Testis (tissue), 3 donors: Measurements from ENCODE around the gene SLC12A4. TPM values are rescaled to one million over a fixed set of nuclear protein-coding genes. Genes with fewer than 3 reads are reported as not detected.

Experiments
- DNase-seq: peaks from one replicate; pipeline ENCODE4 v3.0.0-alpha.2; 2019
- H3K27ac ChIP-seq, 2 donors: fragments of 200-600 bp; sonication (generic); one replicate each; pipeline ENCODE4 v1.5.1; 2019
- H3K27me3 ChIP-seq: fragments of 200-600 bp; sonication (generic); one replicate; pipeline ENCODE4 v1.5.1; 2019
- H3K36me3 ChIP-seq: fragments of 200-600 bp; sonication (generic); one replicate; pipeline ENCODE4 v1.5.1; 2017; ENCODE audit warnings: low read depth; ENCODE audit errors: missing control alignments
- H3K4me1 ChIP-seq: fragments of 200-600 bp; sonication (generic); one replicate; pipeline ENCODE4 v1.5.1; 2019
- H3K4me3 ChIP-seq, 2 donors: fragments of 200-600 bp; sonication (generic); one replicate each; pipeline ENCODE4 v1.5.1; 2017 to 2019
- H3K9me3 ChIP-seq: fragments of 200-600 bp; sonication (generic); one replicate; pipeline ENCODE4 v1.5.1; 2017
- CTCF ChIP-seq, 3 experiments: fragments of 450-650 bp in 2 of 3; fragments of 200-600 bp in 1 of 3; sonication (generic) in 1 of 3; IDR thresholded peaks; one replicate each; pipeline ENCODE4 v1.5.1; 2016 to 2019; ENCODE audit warnings: antibody characterized with exemption in 3 of 3, mild to moderate bottlenecking in 2 of 3, moderate library complexity in 1 of 3
- POLR2A ChIP-seq: fragments of 450-650 bp; IDR thresholded peaks from one replicate; pipeline ENCODE4 v1.6.1; 2017; ENCODE audit warnings: antibody characterized with exemption, mild to moderate bottlenecking, moderate library complexity
- WGBS, 2 donors: methylation state at CpG; one replicate each; pipeline ENCODE4 v1.1.5; 2018; 5-methylcytosine and 5-hydroxymethylcytosine counted together
- intact Hi-C: fragments of 100-400 bp; cut with DNase I; formaldehyde crosslinking; loops from one replicate; pipeline ENCODE4 v1.15.1; 2023; ENCODE audit warnings: low total_unique reads
- polyA plus RNA-seq: library from polyadenylated mRNA; stranded (reverse); fragments of 350-450 nt; fragmentation: Illumina TruSeq; extraction: RNeasy Lipid Tissue Mini Kit (QIAGEN cat#74804); gene quantifications from one replicate; pipeline ENCODE4 v1.2.3, GENCODE V29; 2014; ENCODE audit warnings: low read depth, low replicate concordance; ENCODE audit not compliant: insufficient read depth
- small RNA-seq, 2 donors: library from RNA; depleted of rRNA; stranded (forward); fragments of <200 nt; gene quantifications; one replicate each; pipeline ENCODE3, GENCODE V24; 2016
- total RNA-seq, 2 donors: library from RNA; depleted of rRNA; stranded (reverse); fragments of >200 nt; gene quantifications; one replicate each; pipeline ENCODE4 v1.2.3, GENCODE V29; 2016

Gene SLC12A4
- total and polyA plus RNA-seq, 3 donors from 2014 or later, result 46.7 to 68.4 (median 64.3) TPM

- no peaks in the 10 kb centered on the region for H3K36me3 ChIP-seq
- H3K4me3 ChIP-seq, result no peak overlapping the region
- DNase-seq, result no peak
- intact Hi-C loops, result no loop called here
- WGBS, 2 donors, result 81 to 82% methylated on average over 4 of the region's 4 CpGs
- no peaks in the 10 kb centered on the region for H3K9me3 ChIP-seq
- H3K27ac ChIP-seq, result no peak overlapping the region
- TF ChIP-seq POLR2A (no peak), CTCF (IDR thresholded peaks at IDR 0.05) (no peak)
- H3K27me3 ChIP-seq, result no peaks in the 10 kb centered on the region
- no peaks in the 10 kb centered on the region for H3K4me1 ChIP-seq
These were observed 65.6 kb downstream of the SLC12A4 start for GRCh38 chr16:67902831-67903230.

- H3K4me3 ChIP-seq, result no peak overlapping the region
- no peak for DNase-seq
- no peaks in the 10 kb centered on the region for H3K27me3 ChIP-seq
- H3K4me1 ChIP-seq, result peaks cover 4% of the 10 kb centered on the region
- no peaks in the 10 kb centered on the region for H3K36me3 ChIP-seq
- 91 to 100% methylated on average over 5 of the region's 5 CpGs for WGBS, 2 donors
- H3K27ac ChIP-seq, result no peak overlapping the region
- H3K9me3 ChIP-seq, result no peaks in the 10 kb centered on the region
- intact Hi-C loops, result no loop called here
- TF ChIP-seq CTCF (IDR thresholded peaks at IDR 0.05) (no peak), POLR2A (no peak)
These were observed 66.7 kb downstream of the SLC12A4 start for GRCh38 chr16:67901734-67902133.

GRCh38 chr16:67897231-67897630 is 71.2 kb downstream of the SLC12A4 start:
- Histone ChIP-seq H3K4me1 (peaks cover 15% of the 10 kb centered on the region), H3K27ac (peak overlapping the region in 1 of 2 donors; percentile 27), H3K27me3 (no peaks in the 10 kb centered on the region), H3K4me3 (no peak overlapping the region), H3K9me3 (no peaks in the 10 kb centered on the region), H3K36me3 (no peaks in the 10 kb centered on the region)
- intact Hi-C loops, result no loop called here
- peak; percentile 33 for DNase-seq
- TF ChIP-seq POLR2A, result no peak
- WGBS, 2 donors, result 71 to 75% methylated on average over 3 of the region's 3 CpGs

GRCh38 chr16:67893743-67894399 is 74.6 kb downstream of the SLC12A4 start:
- no peaks in the 10 kb centered on the region for H3K36me3 ChIP-seq
- H3K27me3 ChIP-seq, result no peaks in the 10 kb centered on the region
- H3K4me1 ChIP-seq, result peaks cover 18% of the 10 kb centered on the region
- peak overlapping the region; percentile 90 to 96 for H3K4me3 ChIP-seq
- no peak for TF ChIP-seq POLR2A
- TF ChIP-seq CTCF (IDR thresholded peaks at IDR 0.05), result no peak
- H3K27ac ChIP-seq, result peak overlapping the region; percentile 93 to 94
- no peak for DNase-seq
- intact Hi-C loops, result no loop called here
- 4 to 11% methylated on average over 12 to 14 of the region's 14 CpGs for WGBS, 2 donors
- H3K9me3 ChIP-seq, result no peaks in the 10 kb centered on the region

Small RNA genes within 50 kb of the gene (small RNA-seq; reads per million reads assigned to genes)
- 0 reads per million in 2 donors for gene RNU6-359P

Other genes starting within 250 kb of the SLC12A4 start
- 10 to 100 TPM; 18.0 to 20.4 TPM for gene GFOD2, start 249.3 kb downstream of the SLC12A4 start, total RNA-seq
- 23.0 TPM for gene GFOD2, start 249.3 kb downstream of the SLC12A4 start, polyA plus RNA-seq
- 10 to 100 TPM; 23.0 to 25.2 TPM for gene RANBP10, start 162.1 kb downstream of the SLC12A4 start, total RNA-seq
- gene RANBP10, start 162.1 kb downstream of the SLC12A4 start, polyA plus RNA-seq, result 23.5 TPM
- 10 to 100 TPM; 31.3 to 40.4 TPM for gene TSNAXIP1, start 161.7 kb downstream of the SLC12A4 start, total RNA-seq
- gene TSNAXIP1, start 161.7 kb downstream of the SLC12A4 start, polyA plus RNA-seq, result 93.7 TPM
- 10 to 100 TPM; 56.8 to 59.7 TPM for gene THAP11, start 126.3 kb downstream of the SLC12A4 start, total RNA-seq
- gene THAP11, start 126.3 kb downstream of the SLC12A4 start, polyA plus RNA-seq, result 24.0 TPM
- gene NUTF2, start 121.7 kb downstream of the SLC12A4 start, total RNA-seq, result 100 to 1,000 TPM; 239 to 297 TPM
- 121 TPM for gene NUTF2, start 121.7 kb downstream of the SLC12A4 start, polyA plus RNA-seq
- gene CENPT, start 120.9 kb downstream of the SLC12A4 start, total RNA-seq, result 100 to 1,000 TPM; 115 to 154 TPM
- gene CENPT, start 120.9 kb downstream of the SLC12A4 start, polyA plus RNA-seq, result 108 TPM
- gene EDC4, start 95.6 kb downstream of the SLC12A4 start, total RNA-seq, result 100 to 1,000 TPM; 106 to 107 TPM
- gene EDC4, start 95.6 kb downstream of the SLC12A4 start, polyA plus RNA-seq, result 96.7 TPM
- gene NRN1L, start 83.8 kb downstream of the SLC12A4 start, total RNA-seq, result 1 to 10 TPM; 4.2 to 8.1 TPM
- gene NRN1L, start 83.8 kb downstream of the SLC12A4 start, polyA plus RNA-seq, result 2.9 TPM
- 10 to 100 TPM; 47.7 to 50.5 TPM for gene PSKH1, start 75.4 kb downstream of the SLC12A4 start, total RNA-seq
- 66.8 TPM for gene PSKH1, start 75.4 kb downstream of the SLC12A4 start, polyA plus RNA-seq
- 1 to 10 TPM in 1 of 2 donors, under 1 TPM in 1; 0.62 to 1.7 TPM for gene CTRL, start 36.8 kb downstream of the SLC12A4 start, total RNA-seq
- gene CTRL, start 36.8 kb downstream of the SLC12A4 start, polyA plus RNA-seq, result 0.36 TPM
- 10 to 100 TPM; 13.2 to 14.2 TPM for gene PSMB10, start 31.8 kb downstream of the SLC12A4 start, total RNA-seq
- gene PSMB10, start 31.8 kb downstream of the SLC12A4 start, polyA plus RNA-seq, result 49.1 TPM
- 10 to 100 TPM; 20.6 to 25.3 TPM for gene LCAT, start 24.5 kb downstream of the SLC12A4 start, total RNA-seq
- gene LCAT, start 24.5 kb downstream of the SLC12A4 start, polyA plus RNA-seq, result 12.9 TPM
- 100 to 1,000 TPM; 127 to 138 TPM for gene DPEP3, start 11.9 kb upstream of the SLC12A4 start, total RNA-seq
- gene DPEP3, start 11.9 kb upstream of the SLC12A4 start, polyA plus RNA-seq, result 61.0 TPM
- gene DPEP2, start 30.8 kb upstream of the SLC12A4 start, total RNA-seq, result 1 to 10 TPM; 2.7 to 3.0 TPM
- gene DPEP2, start 30.8 kb upstream of the SLC12A4 start, polyA plus RNA-seq, result 5.9 TPM
- 1 to 10 TPM; 2.4 to 4.1 TPM for gene DPEP2NB, start 47.3 kb upstream of the SLC12A4 start, total RNA-seq
- 3.2 TPM for gene DPEP2NB, start 47.3 kb upstream of the SLC12A4 start, polyA plus RNA-seq
- gene DDX28, start 54.6 kb upstream of the SLC12A4 start, total RNA-seq, result 10 to 100 TPM; 19.1 to 19.9 TPM
- 18.6 TPM for gene DDX28, start 54.6 kb upstream of the SLC12A4 start, polyA plus RNA-seq
- gene DUS2, start 54.6 kb upstream of the SLC12A4 start, total RNA-seq, result 10 to 100 TPM; 24.6 to 32.4 TPM
- 62.5 TPM for gene DUS2, start 54.6 kb upstream of the SLC12A4 start, polyA plus RNA-seq
- 100 to 1,000 TPM in 1 of 2 donors, 10 to 100 TPM in 1; 94.7 to 115 TPM for gene NFATC3, start 116.7 kb upstream of the SLC12A4 start, total RNA-seq
- 78.0 TPM for gene NFATC3, start 116.7 kb upstream of the SLC12A4 start, polyA plus RNA-seq